HCEC 1CT (cell line): Measurements from ENCODE around the gene PAK4.

Source experiments
- DNase-seq: peaks from one replicate; pipeline ENCODE4 v3.0.0-alpha.2; 2017

The PAK4 gene

DNA sequence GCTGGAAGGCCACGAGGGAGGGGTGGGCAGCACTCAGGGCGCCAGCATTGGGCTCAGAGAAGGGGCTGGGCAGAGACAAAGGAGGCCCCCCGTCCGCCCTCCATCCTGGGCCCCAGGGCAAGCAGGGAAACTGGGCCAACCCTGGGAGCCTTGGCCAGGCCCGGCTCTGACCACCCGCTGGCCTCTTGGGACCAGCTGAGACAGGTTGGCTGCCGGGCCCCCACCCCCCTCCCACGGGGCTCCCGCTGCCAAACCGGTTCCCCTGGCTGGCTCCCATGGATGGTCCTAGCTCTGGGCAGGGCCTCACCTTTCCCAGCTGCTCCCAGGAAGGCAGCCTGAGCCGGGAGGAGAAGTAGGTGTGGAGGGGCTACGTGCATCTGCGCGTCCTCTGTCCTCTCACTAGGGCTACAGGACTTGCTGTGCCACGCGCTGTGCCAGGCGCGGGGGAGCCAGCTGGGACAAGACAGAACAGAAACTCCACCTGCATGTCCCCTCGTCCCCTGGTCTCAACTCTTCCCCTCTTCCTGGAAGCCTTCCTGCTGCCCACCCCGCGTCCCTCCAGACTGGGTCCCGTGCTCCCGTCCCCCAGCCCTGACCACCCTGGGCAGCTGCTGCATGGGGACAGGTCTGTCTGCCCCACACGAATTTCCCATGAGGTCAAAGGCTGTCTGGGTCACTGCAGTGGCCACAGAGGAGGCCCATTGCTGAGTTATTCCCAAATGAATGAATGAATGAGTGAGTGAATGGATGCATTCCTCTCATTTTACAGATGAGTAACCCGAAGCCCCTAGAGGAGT is 42.1 kb downstream of the PAK4 start:
- DNase-seq: no peak

DNA sequence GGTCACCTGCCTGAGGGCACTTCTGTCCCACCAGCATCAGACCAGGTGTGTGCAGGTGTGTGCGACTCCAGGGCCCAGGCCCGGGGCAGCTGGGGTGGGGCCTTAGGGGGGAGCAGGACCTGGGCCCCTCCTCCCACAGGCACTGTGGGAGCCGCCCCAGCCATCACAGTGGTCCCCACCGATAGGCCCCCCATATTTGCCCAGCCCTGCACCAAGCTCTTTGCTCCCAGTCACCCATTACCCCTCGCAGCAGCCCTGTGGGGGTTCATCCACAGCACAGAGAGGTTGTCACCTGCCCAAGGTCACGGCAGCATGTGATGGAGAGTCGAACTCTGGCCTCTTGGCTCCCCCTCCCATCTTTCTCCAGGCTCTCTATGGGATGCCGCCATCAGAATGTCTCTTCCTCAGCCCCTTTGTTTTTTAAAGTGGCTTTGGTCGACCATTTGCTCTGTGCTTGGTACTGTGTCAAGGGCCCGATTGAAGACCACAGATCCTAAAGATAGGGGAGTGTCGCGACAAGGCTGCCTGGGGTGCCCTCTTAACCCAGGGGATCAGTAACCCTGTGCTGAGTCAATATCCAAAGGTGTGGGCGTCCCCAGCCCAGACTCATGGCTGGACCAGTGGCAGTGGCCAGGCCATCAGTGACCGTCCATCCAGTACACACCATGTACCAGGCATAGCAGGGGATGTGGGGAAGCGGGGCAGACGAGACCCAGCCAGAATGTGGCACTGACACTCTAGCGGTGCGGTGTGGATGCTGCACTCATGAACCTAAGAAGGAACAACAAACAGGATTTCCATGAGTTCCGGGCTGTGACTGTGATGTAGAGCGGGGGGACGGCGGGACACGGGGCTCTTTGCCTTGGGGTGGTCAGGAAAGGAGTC is 42.9 kb downstream of the PAK4 start:
- DNase-seq: no peak

DNA sequence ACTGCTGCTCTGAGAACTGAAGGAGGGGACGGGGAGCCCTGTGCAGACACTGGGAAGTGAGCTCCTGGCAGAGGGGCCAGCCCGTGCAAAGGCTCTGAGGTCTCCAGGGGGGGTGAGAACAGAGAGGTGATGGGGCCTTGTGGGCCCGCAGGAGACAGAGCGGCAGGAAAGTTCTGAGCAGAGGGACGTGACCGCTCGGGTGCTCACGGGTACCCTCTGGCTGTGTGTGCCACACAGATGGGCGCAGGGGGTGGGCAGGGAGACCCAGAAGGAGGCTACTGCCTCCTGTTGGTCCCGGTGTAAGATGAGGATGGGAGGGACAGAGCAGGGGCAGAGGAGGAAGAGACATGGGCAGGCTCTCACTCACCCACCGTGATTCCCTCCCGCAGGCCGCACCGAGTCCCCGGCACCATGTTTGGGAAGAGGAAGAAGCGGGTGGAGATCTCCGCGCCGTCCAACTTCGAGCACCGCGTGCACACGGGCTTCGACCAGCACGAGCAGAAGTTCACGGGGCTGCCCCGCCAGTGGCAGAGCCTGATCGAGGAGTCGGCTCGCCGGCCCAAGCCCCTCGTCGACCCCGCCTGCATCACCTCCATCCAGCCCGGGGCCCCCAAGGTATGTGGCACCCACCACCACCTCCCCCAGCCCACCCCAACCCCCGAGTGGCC is 43.7 kb downstream of the PAK4 start:
- no peak for DNase-seq

DNA sequence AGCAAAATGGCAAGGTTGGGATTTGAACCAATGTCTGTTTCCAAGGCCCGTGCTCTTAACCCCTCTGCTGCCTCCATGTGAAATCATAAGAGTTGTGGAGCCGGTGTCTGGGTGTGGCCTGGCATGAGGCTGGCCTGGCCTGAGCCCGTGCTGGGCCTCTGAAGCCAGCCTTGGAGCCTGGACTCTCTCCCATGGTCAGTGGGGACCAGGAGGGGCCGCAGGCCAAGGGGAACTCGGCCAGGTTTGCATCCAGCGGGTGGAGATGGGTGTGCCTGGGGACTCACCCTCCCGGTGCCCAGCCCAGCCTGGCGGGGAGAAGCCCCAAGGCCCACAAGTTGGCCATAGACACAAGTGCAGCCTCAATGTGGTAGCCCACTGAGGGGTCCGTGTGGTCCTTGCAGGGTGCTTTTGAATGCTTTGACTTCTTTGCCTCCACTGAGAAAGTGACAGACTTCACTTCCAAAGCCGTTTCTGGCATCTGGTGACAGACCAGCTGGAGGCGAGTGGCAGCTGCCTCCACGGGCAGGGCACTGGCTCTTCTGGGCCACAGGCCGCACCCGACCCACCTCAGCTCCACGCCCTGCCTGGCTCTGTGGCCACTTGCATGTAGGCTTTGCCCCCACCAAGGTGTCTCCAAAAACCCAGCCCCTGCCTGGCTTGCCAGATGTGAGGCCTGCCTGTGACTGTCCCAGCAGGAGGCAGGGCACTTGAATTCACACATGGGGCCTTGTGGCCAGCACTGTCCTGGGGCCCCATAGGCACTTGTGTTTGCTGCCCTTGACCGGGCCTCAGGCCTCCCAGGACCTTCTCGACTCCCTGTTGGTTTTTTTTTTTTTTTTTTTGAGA is 45.0 kb downstream of the PAK4 start:
- no peak for DNase-seq

DNA sequence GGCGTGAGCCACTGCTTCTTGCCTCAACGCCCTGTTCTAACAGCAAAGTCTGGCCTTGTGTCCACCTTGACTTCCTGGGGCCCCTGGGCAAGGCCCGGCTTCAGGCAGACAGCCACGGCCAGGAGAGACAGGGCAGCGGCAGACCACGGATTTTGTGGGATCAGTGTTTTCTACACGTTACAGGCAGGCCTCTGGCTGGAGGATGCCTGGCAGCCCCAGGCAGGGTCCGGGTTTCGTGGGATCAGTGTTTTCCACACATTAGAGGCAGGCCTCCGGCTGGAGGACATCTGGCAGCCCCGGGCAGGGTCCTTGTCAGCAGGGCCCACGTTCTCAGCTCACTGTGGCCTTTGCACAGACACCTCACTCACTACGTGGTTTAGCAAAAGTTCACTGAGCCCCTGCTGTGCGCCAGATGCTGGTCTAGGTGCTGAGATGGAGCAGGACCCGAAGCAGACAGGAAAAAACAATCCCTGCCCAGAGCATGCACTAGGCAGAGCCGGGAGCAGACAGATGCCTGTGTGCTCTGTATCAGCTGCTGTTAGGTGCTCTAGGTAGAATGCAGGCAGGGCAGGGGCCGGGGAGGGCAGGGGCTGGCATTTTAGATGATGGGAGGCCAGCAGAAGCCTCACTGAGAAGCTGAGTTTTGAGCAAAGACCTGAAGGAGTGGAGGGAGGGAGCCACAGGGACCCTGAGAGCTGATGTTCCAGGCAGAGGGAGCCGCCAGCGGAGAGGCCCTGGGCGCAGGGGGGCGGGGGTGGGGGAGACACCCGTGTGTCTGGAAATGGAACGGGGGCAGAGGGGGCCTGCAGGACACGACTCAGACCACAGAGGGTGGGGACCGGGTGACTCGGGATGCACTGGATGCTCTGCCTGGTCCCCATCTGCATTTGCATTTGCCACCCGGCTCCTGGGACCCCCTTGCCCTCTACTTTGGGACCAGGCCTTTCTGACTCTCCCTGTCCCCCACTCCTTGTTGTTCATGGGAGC is 46.2 kb downstream of the PAK4 start:
- DNase-seq: no peak

DNA sequence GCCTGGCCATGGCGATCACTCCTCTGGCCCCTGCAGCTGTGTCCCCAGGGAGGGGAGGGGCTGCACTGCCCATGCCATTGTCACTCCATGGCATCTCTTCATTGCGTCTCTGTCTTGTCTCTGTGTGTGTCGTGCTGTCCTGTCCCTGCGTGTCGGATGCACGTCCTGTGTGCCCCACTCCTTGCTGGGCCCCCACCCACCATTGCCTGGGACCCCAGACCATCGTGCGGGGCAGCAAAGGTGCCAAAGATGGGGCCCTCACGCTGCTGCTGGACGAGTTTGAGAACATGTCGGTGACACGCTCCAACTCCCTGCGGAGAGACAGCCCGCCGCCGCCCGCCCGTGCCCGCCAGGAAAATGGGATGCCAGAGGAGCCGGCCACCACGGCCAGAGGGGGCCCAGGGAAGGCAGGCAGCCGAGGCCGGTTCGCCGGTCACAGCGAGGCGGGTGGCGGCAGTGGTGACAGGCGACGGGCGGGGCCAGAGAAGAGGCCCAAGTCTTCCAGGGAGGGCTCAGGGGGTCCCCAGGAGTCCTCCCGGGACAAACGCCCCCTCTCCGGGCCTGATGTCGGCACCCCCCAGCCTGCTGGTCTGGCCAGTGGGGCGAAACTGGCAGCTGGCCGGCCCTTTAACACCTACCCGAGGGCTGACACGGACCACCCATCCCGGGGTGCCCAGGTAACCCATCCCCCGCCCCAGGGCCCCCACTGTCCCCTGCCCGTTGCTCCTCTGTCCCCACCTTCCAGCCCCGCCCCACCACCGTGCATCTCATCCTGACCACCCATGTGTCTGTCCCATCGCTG is 47.3 kb downstream of the PAK4 start:
- DNase-seq: no peak

DNA sequence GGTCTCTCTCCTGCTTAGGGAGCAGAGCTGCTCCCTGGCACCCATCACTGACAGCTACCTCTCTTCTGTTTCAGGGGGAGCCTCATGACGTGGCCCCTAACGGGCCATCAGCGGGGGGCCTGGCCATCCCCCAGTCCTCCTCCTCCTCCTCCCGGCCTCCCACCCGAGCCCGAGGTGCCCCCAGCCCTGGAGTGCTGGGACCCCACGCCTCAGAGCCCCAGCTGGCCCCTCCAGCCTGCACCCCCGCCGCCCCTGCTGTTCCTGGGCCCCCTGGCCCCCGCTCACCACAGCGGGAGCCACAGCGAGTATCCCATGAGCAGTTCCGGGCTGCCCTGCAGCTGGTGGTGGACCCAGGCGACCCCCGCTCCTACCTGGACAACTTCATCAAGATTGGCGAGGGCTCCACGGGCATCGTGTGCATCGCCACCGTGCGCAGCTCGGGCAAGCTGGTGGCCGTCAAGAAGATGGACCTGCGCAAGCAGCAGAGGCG is 48.0 kb downstream of the PAK4 start:
- no peak for DNase-seq

DNA sequence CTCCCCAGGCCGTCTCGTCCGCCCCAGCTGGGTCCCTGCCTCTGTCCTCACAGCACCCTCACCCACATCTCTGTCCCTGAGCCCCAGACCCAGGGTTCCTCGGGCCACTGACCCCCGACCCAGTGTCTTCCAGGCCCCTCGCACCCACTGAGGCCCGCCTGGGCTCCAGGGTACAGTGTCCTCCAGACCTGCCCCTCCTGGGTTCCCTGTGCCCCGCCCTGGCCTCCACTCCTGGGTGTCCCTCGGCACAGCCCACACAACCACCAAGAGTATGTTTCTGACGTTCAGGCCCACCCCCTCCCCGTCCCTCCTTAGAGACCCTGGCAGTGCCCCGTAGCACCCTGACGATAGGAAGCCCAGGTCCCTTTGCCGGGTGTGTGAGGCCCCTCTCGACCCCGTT is 48.6 kb downstream of the PAK4 start:
- no peak for DNase-seq

DNA sequence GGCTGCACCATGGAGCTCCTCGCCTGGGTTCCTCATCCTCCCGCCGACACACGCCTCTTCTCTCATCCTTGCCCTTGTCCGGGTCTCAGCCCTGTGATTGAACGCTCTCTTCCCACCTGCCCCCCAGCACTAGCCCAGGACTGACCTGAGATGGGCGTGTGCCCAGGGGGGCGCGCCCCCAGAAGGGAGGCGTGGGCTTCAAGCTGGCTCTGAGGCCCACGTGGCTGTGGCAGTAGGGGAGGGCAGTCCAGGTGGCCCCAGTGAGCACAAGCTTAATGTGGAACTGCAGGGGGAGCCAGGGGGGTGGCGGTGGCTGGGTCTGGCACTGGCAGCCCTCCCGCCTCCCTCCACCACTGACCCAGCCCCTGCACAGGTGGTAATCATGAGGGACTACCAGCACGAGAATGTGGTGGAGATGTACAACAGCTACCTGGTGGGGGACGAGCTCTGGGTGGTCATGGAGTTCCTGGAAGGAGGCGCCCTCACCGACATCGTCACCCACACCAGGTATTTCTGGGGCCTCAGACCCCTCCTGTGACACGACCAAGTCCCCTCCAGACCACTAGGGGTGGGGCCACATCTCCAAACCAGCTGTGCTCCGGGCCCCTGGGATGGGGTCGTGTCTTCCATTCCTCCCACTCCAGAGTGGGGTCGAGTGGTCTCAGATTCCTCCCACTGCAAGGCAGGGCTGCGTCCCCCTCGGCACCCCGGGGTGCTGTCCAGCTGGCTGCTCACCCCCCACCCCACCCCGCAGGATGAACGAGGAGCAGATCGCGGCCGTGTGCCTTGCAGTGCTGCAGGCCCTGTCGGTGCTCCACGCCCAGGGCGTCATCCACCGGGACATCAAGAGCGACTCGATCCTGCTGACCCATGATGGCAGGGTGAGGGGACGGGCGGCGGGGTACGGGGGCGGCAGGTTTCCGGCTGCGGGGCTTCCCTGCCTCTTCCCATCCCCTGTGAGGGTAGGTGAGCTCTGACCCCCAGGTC is 49.3 kb downstream of the PAK4 start:
- no peak for DNase-seq

DNA sequence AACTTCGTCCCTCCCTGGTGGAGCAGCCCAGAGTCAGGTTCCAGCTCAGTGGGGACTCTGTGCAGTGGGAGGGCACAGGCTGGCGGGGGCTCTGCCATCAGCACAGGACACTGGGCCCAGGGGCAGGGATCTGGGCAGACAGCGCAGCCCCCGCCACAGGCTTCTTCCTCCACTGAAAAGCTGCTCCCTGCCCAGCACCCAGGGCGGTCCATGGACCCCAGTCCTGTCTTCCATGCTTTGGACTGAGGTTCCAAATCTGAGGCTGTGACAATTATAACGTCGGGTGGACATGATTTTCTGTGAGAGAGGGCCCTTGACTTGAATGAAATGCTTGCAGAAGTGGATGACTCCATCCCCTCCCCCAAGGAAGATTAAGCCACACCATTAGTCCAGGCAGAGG is 50.0 kb downstream of the PAK4 start:
- no peak for DNase-seq

DNA sequence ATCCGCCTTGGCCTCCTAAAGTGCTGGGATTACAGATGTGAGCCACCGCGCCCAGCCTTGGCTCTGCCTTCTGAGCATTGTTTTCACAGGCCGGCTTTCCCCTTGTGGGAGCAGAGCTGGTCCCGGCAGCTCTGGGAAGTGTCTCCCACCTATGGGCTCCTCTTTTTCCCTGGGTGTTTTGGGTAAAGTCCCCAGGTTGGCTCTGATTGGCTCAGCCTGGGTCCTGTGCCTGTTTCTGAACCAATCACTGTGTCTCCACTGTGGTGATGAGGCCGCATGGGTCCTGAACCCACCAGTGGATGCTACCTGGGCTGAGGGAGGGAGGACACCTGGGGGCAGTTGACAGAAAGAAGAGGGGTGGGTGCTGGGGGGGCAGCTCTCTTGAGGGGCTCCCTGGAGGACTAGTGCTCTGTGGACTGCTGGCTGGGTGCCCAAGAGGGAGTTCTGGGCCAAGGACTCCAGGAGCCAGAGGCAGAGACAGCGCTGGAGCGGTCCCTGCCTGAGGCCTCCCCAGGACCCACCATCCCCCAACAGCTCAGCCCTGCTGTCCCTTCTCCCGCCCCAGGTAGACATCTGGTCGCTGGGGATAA is 51.6 kb downstream of the PAK4 start:
- DNase-seq: no peak

DNA sequence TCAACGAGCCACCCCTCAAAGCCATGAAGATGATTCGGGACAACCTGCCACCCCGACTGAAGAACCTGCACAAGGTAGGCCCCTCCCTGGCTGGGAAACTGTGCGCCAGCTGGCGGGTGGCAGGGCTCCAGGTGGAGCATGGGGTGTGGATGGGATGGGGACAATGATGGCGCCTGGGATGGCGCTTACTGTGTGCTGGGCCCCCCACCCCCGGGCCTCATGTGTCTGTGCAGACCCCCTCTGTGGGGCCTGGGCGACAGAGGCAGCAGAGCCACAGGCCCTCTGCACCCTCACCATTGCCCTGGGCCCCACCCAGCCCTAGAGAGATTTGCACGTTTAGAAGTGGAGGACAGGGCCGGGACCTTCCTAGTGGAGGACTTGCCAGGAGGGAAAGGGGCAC is 52.1 kb downstream of the PAK4 start:
- no peak for DNase-seq

DNA sequence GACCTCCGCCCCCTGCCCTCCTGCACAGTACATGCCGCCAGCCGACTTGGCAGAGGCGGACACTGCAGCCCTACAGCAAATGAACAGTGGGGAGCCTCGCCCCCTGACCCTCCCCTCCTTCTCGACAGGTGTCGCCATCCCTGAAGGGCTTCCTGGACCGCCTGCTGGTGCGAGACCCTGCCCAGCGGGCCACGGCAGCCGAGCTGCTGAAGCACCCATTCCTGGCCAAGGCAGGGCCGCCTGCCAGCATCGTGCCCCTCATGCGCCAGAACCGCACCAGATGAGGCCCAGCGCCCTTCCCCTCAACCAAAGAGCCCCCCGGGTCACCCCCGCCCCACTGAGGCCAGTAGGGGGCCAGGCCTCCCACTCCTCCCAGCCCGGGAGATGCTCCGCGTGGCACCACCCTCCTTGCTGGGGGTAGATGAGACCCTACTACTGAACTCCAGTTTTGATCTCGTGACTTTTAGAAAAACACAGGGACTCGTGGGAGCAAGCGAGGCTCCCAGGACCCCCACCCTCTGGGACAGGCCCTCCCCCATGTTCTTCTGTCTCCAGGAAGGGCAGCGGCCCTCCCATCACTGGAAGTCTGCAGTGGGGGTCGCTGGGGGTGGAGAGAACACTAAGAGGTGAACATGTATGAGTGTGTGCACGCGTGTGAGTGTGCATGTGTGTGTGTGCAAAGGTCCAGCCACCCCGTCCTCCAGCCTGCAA is 52.9 kb downstream of the PAK4 start:
- no peak for DNase-seq

DNA sequence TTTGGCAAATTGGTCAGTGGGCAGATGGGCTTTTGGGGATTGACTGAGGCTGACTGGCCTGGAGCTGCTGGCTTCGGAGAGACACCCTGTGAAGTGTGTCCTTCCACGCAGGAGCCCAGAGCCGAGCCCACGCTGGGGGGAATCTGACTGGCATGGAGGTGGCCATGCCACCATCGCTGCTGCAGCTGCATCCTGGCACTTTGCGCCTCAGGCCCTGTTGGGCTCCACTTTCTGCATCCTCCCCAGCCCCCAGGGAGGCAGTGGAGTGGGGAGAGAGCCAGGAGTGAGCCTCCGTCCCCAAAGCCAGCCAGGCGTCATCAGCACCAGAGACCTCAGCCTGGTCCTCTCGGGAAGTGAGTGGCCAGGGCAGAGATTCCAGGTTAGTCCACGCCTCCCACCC is 54.2 kb downstream of the PAK4 start:
- DNase-seq: no peak

DNA sequence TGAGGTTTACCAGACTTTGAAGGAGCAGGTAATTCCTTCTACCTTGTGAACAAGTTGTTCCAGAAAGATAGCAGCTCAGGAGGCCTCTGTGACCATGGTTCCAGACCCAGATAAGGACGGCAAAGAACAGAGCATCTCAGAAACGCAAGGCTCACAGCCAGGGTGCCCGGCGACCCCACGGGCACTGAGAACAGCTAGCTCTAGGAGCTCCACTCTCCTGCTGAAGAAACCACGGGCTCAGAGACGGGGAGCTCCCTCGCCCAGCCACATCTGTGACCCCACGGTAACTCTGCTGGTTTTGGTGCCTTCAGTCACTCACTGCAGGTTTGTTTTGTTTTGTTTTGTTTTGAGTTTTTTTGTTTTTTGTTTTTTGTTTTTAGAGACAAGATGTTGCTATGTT is 55.2 kb downstream of the PAK4 start:
- no peak for DNase-seq

DNA sequence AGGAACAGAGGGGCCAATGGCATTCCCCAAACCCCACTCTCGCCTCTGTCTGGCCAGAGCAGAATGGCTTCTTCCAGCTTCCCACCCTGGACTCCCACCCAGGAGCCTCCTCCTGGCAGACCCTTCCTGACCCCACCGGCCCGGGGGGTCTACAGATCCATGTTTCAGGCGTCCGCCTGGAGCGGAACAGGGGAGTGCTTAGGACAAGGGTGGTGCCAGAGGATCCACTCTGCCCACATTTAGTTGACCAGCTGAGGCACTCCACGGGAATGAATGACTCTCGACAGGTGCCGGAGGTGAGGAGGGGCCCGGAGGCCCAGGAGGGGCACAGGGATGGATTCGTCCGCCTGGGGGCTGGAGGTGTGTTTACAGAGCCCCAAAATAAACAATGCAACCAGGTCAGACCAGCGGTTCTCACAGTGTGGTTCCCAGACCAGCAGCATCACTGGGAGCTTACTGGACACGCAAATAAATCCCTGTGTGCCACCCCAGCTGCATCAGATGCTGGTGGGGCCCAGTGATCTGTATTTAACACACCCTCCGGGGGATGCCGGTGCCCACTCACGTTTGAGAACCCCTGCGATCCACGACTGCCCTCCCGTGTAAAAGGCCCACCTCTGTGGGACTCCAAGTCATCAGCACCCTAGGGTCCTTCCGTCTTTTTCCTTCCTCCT is 56.1 kb downstream of the PAK4 start:
- DNase-seq: no peak

DNA sequence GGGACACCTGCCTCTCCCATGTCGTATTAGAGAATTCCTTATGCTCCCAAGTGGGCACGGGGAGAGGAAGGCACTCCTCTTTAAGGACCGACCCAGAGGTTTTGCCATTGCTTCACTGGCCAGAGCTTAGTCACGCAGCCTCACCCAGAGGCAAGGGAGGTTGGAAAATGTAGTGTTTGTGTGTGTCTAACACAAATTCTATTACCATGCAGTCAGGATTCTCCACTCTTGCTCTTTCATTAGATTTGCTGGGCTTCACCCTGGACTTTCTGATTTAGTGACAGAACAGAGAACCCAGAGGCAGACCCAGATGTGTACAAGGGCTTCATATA is 56.6 kb downstream of the PAK4 start:
- no peak for DNase-seq

DNA sequence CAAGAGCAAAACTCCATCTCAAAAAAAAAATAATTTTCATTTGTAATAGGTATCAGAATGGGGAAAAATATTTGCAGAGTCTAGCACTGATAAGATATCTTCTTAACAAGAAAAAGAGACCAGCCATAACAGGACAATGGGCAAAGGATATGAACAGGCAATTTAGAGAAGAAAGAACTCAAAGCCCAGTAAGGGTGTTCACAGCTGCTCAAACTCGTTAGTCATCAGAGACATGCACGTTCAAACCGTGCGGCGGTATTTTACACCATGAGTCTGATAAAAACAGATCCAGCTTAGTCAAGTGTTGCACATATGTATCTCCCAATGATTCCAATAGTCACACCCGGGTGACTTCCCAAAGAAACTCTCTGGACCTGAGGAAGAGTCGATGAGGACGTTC is 57.5 kb downstream of the PAK4 start:
- no peak for DNase-seq
